A549 (cell line): Measurements from ENCODE around the gene ZFX. TPM values are rescaled to one million over a fixed set of nuclear protein-coding genes. Genes with fewer than 3 reads are reported as not detected.

ENCODE experiments used
- ATAC-seq, 2 experiments: fragments of 200-7000 bp in 1 of 2; fragments of >200 bp in 1 of 2; cut with Nextera tagmentation in 1 of 2; cut with Tn5 transposase in 1 of 2; 3 replicates each; pipeline versions ENCODE4 v1.8.0 to v1.9.1; 2018 to 2020; ENCODE audit warnings: mild to moderate bottlenecking in 1 of 2, moderate library complexity in 1 of 2
- CTCF ChIA-PET: fragments of 300-600 bp; sonication (Branson Sonifier 250); formaldehyde crosslinking; extraction: SDS; loops from one replicate; lab custom pipeline; 2021; ENCODE audit warnings: antibody characterized with exemption, inconsistent platforms; lab: Yijun Ruan, JAX
- POLR2A ChIA-PET: fragments of 350-600 bp; formaldehyde crosslinking; extraction: SDS; loops from one replicate; lab custom pipeline; 2021; ENCODE audit warnings: antibody characterized with exemption, inconsistent platforms; lab: Yijun Ruan, JAX
- DNase-seq, 2 experiments: peaks; one replicate each; pipeline versions ENCODE4 v3.0.0 to v3.0.0-alpha.2; 2011 to 2016; ENCODE audit warnings: low read depth in 1 of 2, low spot score in 1 of 2
- FAIRE-seq: peaks from 2 replicates; lab custom pipeline; 2011; peaks lifted over from hg19 to GRCh38; lab: Jason Lieb, UNC
- H3K27ac ChIP-seq, 2 experiments: fragments of >200 bp; sonication (Bioruptor Twin); formaldehyde crosslinking; 3 replicates each; pipeline ENCODE4 v1.5.1; 2016 to 2017
- H3K4me1 ChIP-seq: fragments of >200 bp; sonication (Bioruptor Twin); formaldehyde crosslinking; 3 replicates; pipeline ENCODE4 v1.6.1; 2016
- H3K4me2 ChIP-seq: fragments of >200 bp; sonication (Bioruptor Twin); formaldehyde crosslinking; 3 replicates; pipeline ENCODE4 v1.6.1; 2016
- H3K4me3 ChIP-seq: fragments of >200 bp; sonication (Bioruptor Twin); formaldehyde crosslinking; 3 replicates; pipeline ENCODE4 v1.5.1; 2016
- H3K9me3 ChIP-seq: fragments of >200 bp; sonication (Bioruptor Twin); formaldehyde crosslinking; 3 replicates; pipeline ENCODE4 v1.6.1; 2016
- BCL3 ChIP-seq: fragments of >200 bp; sonication (Bioruptor Twin); formaldehyde crosslinking; IDR thresholded peaks from 3 replicates; pipeline ENCODE4 v1.6.1; 2016
- CHD4 ChIP-seq: fragments of 200-600 bp; sonication (generic); IDR thresholded peaks from 2 replicates; pipeline ENCODE4 v1.6.1; 2016; ENCODE audit warnings: antibody characterized with exemption, mild to moderate bottlenecking, borderline replicate concordance
- CTCF ChIP-seq: fragments of >200 bp; sonication (Bioruptor Twin); formaldehyde crosslinking; IDR thresholded peaks from 3 replicates; pipeline ENCODE4 v1.5.1; 2016
- EP300 ChIP-seq, 2 experiments: fragments of >200 bp; sonication (Bioruptor Twin); formaldehyde crosslinking; IDR thresholded peaks; 2 replicates in 1 of 2; 3 replicates in 1 of 2; pipeline ENCODE4 v1.6.1; 2016 to 2017
- FOSB ChIP-seq: fragments of 250-450 bp; sonication (Bioruptor Pico); IDR thresholded peaks from 2 replicates; pipeline ENCODE4 v1.5.0; 2020; ENCODE audit warnings: mild to moderate bottlenecking, moderate library complexity
- HOXB5 ChIP-seq: fragments of 250-450 bp; sonication (Bioruptor Pico); IDR thresholded peaks from 2 replicates; pipeline ENCODE4 v1.5.0; 2020; ENCODE audit warnings: mild to moderate bottlenecking, moderate library complexity
- JUN ChIP-seq, 2 experiments: fragments of >200 bp; sonication (Bioruptor Twin); formaldehyde crosslinking; IDR thresholded peaks; 2 replicates in 1 of 2; 3 replicates in 1 of 2; pipeline ENCODE4 v1.6.1; 2016 to 2017
- MAFK ChIP-seq: fragments of 450-650 bp; IDR thresholded peaks from 2 replicates; pipeline ENCODE4 v1.6.1; 2014; ENCODE audit not compliant: partially characterized antibody
- MAX ChIP-seq: IDR thresholded peaks from 2 replicates; pipeline ENCODE4 v1.6.1; 2012
- NFE2L2 ChIP-seq: fragments of 150-350 bp; conservative IDR thresholded peaks from 2 replicates; pipeline ENCODE4 v1.6.1; 2014; ENCODE audit warnings: low read length
- PBX3 ChIP-seq: IDR thresholded peaks from 2 replicates; pipeline ENCODE4 v1.6.1; 2012
- POLR2A ChIP-seq: IDR thresholded peaks from 2 replicates; pipeline ENCODE4 v1.6.1; 2012; ENCODE audit warnings: mild to moderate bottlenecking, low read length
- SREBF2 ChIP-seq: fragments of 450-650 bp; IDR thresholded peaks from 2 replicates; pipeline ENCODE4 v1.6.1; 2014; ENCODE audit warnings: mild to moderate bottlenecking, moderate library complexity
- USF2 ChIP-seq: fragments of 450-650 bp; IDR thresholded peaks from 2 replicates; pipeline ENCODE4 v1.6.1; 2014; ENCODE audit warnings: antibody characterized with exemption
- ZFP36 ChIP-seq: fragments of 450-650 bp; IDR thresholded peaks from 2 replicates; pipeline ENCODE4 v1.6.1; 2014; ENCODE audit warnings: borderline replicate concordance; ENCODE audit not compliant: partially characterized antibody
- WGBS: methylation state at CpG from one replicate; pipeline ENCODE4 v1.1.6; 2017; ENCODE audit errors: missing lambda C conversion rate; 5-methylcytosine and 5-hydroxymethylcytosine counted together
- polyA minus RNA-seq: library from RNA; depleted of rRNA, polyadenylated mRNA; stranded (reverse); fragments of >200 nt; gene quantifications from 2 replicates; pipeline ENCODE4 v1.2.3, GENCODE V29; 2011; rRNA and poly(A)+ RNA removed
- polyA plus RNA-seq, 4 experiments: library from polyadenylated mRNA; depleted of rRNA in 3 of 4; stranded (reverse); fragments of >200 nt; fragmentation: RNase III in 1 of 4; extraction: RNeasy Plus Mini Kit Qiagen cat#74134 plus additional on column Dnase treatment in 1 of 4; gene quantifications; 2 replicates in 3 of 4; 3 replicates in 1 of 4; pipeline ENCODE4 v1.2.3, GENCODE V29; 2011 to 2017

ZFX gene
- polyA plus RNA-seq (2011; rRNA removed) (29.1 and 30.1 TPM in 2 replicates), polyA plus RNA-seq (2017; fragmentation: RNase III; extraction: RNeasy Plus Mini Kit Qiagen cat#74134 plus additional on column Dnase treatment) (18.0 to 21.3 TPM (median 18.1 TPM) in 3 replicates), polyA minus RNA-seq (59.7 and 60.2 TPM in 2 replicates)
- 7.8 and 7.9 TPM in 2 replicates for polyA plus RNA-seq (2012; cell fraction: cytosol; rRNA removed)
- polyA plus RNA-seq (2012; cell fraction: nucleus; rRNA removed) = 7.9 and 9.4 TPM in 2 replicates

- no CpG with 5 or more reads among the region's 104 CpGs for WGBS
- POLR2A ChIA-PET = interaction anchor here (0.7 to 2.7 kb wide), 3 partner anchors 65 to 258 kb away, joined by 3 to 12 read pairs (median 7); partner anchors contain the start of gene EIF2S3
- TF ChIP-seq MAX = 0 out of 2 replicates have a peak, but pooled peaks have one; percentile 17
- TF ChIP-seq NFE2L2 = no peak
- peak; percentile 25; the same call in 1 of the 3 replicates for TF ChIP-seq BCL3
- TF ChIP-seq CTCF = 0 out of 3 replicates have a peak, but pooled peaks have one; percentile 14
- peak in 1 of 2 experiments; percentile 40; a peak in 1 of 5 replicates for TF ChIP-seq JUN (IDR thresholded peaks at IDR 0.05)
- TF ChIP-seq PBX3 = no peak
- TF ChIP-seq POLR2A = peak; percentile 17; the same call in 1 of the 2 replicates
- Histone ChIP-seq H3K4me1 (peaks cover 61% of the 10 kb centered on the region), H3K9me3 (no peaks in the 10 kb centered on the region), H3K27ac (peak within 1 kb of the TSS; percentile 98 to 100), H3K4me3 (peak within 1 kb of the TSS; percentile 85), H3K4me2 (peak within 1 kb of the TSS; percentile 97)
- FAIRE-seq (no peak), DNase-seq (peak in 1 of 2 experiments; percentile 74), ATAC-seq (peak; percentile 49 to 79)
- CTCF ChIA-PET = interaction anchor here (0.6 to 2.0 kb wide), 6 partner anchors 10 to 106 kb away, joined by 3 to 5 read pairs (median 4); partner anchors contain the start of gene EIF2S3
These were observed at the start of gene ZFX for GRCh38 chrX:24149351-24150050. Gene ZFX (plus strand): TSS chrX:24149729. CDS start chrX:24172743, 23,014 bp downstream.

GRCh38 chrX:24100713-24101112 is 48.8 kb upstream of the ZFX start:
- H3K4me1 ChIP-seq = peaks cover 26% of the 10 kb centered on the region; the same call in 2 of the 3 replicates
- TF ChIP-seq ZFP36 = no peak
- TF ChIP-seq MAX = no peak
- no peak for TF ChIP-seq BCL3
- no peak for TF ChIP-seq FOSB (CRISPR knock-in tag)
- no peak for TF ChIP-seq CHD4
- TF ChIP-seq SREBF2 = no peak
- no peak for TF ChIP-seq EP300 (IDR thresholded peaks at IDR 0.05)
- no peak for TF ChIP-seq USF2
- no peak for TF ChIP-seq MAFK
- no peak for TF ChIP-seq HOXB5 (CRISPR knock-in tag)
- WGBS = 75% methylated on average over 2 of the region's 2 CpGs
- H3K27ac ChIP-seq = 0 out of 6 replicates have a peak overlapping the region, but pooled peaks of 1 of the 2 experiments have one; percentile 48
- H3K9me3 ChIP-seq = no peaks in the 10 kb centered on the region
- CTCF ChIA-PET = no interaction called here
- no peak for FAIRE-seq
- H3K4me2 ChIP-seq = no peak overlapping the region
- ATAC-seq = peak in 1 of 2 experiments; percentile 54; a peak in 3 of 6 replicates
- POLR2A ChIA-PET = no interaction called here
- no peak for DNase-seq
- no peak overlapping the region for H3K4me3 ChIP-seq
